HUDEP-2 (cell line): ENCODE results near the gene PAQR7.

ENCODE experiments used
- DNase-seq, 76 experiments: peaks; one replicate each; lab custom pipeline; 2025; ENCODE audit not compliant: unreplicated experiment in 76 of 76; lab: John Stamatoyannopoulos, UW

PAQR7 gene

GRCh38 chr1:25903986-25904385 is 28.5 kb upstream of the PAQR7 start:
- DNase-seq = no peak

GRCh38 chr1:25902462-25902861 is 27.0 kb upstream of the PAQR7 start:
- DNase-seq = no peak

GRCh38 chr1:25900219-25900618 is 24.7 kb upstream of the PAQR7 start:
- DNase-seq = no peak

- no peak for DNase-seq
Measured at GRCh38 chr1:25899792-25900191, 24.3 kb upstream of the PAQR7 start.

GRCh38 chr1:25898223-25899015 is 22.9 kb upstream of the PAQR7 start:
- no peak for DNase-seq

GRCh38 chr1:25897754-25898153 is 22.2 kb upstream of the PAQR7 start:
- DNase-seq = no peak

- DNase-seq = no peak
Measured at GRCh38 chr1:25896266-25896665, 20.8 kb upstream of the PAQR7 start.

- peak in 73 of 76 experiments; percentile 28 to 92 (median 82) for DNase-seq
Measured at GRCh38 chr1:25895365-25895990, 20.0 kb upstream of the PAQR7 start.

GRCh38 chr1:25893116-25893515 is 17.6 kb upstream of the PAQR7 start:
- no peak for DNase-seq

- DNase-seq = no peak
Measured at GRCh38 chr1:25891606-25892005, 16.1 kb upstream of the PAQR7 start.

GRCh38 chr1:25890239-25891034 is 14.9 kb upstream of the PAQR7 start:
- DNase-seq = no peak

GRCh38 chr1:25889470-25889869 is 14.0 kb upstream of the PAQR7 start:
- DNase-seq = no peak

- DNase-seq = no peak
Measured at GRCh38 chr1:25888426-25888987, 13.0 kb upstream of the PAQR7 start.

GRCh38 chr1:25885602-25886001 is 10.1 kb upstream of the PAQR7 start:
- no peak for DNase-seq

GRCh38 chr1:25881266-25881665 is 5.8 kb upstream of the PAQR7 start:
- DNase-seq = no peak

GRCh38 chr1:25880518-25880917 is 5.0 kb upstream of the PAQR7 start:
- no peak for DNase-seq

GRCh38 chr1:25879675-25880074 is 4.2 kb upstream of the PAQR7 start:
- DNase-seq = peak in 35 of 76 experiments; percentile 5 to 47 (median 22)

- DNase-seq = no peak
Measured at GRCh38 chr1:25878690-25879089, 3.2 kb upstream of the PAQR7 start.

- DNase-seq = no peak
Measured at GRCh38 chr1:25877155-25877554, 1.6 kb upstream of the PAQR7 start.

- no peak for DNase-seq
Measured at GRCh38 chr1:25876693-25877077, 1.2 kb upstream of the PAQR7 start.
